Suppressor macrophage treated with lipopolysaccharide for 4 hours (primary cell): ENCODE data around the gene FBXO40.
"Not testable (repeated sequence)": the region's sequence is repeated elsewhere in the genome, so short reads cannot be mapped to it uniquely, and the experiment has no call there.

Source experiments
- DNase-seq: peaks from one replicate; pipeline ENCODE4 v3.0.0-alpha.2; 2020

FBXO40 gene

GRCh38 chr3:121592856-121593702 lies at the start of gene FBXO40:
Gene FBXO40, plus strand, starts transcription at chr3:121593379. Its CDS starts 27,197 bp downstream, at chr3:121620576.
- no peak for DNase-seq

- peak; percentile 8 for DNase-seq
Observed at GRCh38 chr3:121545049-121545573, 48.1 kb upstream of the FBXO40 start.

DNA sequence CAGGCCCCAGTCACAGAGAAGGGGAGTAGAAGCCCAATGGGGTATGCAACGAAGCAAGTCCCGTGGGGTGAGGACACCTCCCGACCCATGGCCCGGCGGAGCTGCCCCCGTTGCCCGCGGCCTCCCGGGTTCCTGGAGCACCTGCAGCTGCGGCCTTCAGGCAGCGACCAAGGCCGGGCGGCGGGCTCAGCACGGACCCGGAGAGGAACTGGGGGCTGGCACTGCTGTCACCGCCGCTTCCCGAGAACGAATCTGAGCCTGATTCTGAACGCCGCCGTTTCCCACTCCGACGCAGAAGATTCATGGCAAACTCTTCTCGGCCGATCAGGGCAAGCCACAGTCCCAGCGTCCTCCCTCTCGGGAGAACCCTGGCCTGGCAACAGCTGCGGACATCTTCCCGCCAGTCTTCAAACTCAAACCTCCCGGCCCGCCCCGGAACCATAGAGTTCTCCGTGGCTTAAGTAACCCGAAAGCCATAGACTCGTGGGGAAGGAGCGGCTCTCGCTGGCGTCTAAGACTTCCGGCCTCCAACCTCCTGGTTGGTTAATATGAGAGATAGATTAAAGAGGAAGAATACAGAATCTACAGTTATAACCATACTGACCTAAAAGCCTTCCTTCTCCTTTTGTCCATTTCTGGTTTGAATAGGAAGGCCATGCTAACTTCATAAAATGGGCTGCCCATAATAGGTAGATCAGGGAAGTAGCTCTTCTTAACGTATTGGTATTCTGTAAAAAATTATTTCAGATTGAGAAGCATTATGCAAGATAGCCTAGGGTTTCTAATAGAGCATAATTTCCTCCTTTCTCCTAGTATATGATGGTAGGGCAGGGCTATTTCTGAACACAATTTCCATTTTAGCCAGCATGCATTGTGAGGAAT lies 47.4 kb upstream of the FBXO40 start, which contains the start of gene POLQ:
Gene POLQ (minus strand): TSS at position 415 of the 882 bp plus-strand sequence. CDS start 111 bp downstream, at position 304.
- DNase-seq = peak; percentile 98

GRCh38 chr3:121552379-121552778 lies 40.8 kb upstream of the FBXO40 start:
- DNase-seq = no peak

- DNase-seq = no peak
Observed at GRCh38 chr3:121552797-121553196, 40.4 kb upstream of the FBXO40 start.

DNA sequence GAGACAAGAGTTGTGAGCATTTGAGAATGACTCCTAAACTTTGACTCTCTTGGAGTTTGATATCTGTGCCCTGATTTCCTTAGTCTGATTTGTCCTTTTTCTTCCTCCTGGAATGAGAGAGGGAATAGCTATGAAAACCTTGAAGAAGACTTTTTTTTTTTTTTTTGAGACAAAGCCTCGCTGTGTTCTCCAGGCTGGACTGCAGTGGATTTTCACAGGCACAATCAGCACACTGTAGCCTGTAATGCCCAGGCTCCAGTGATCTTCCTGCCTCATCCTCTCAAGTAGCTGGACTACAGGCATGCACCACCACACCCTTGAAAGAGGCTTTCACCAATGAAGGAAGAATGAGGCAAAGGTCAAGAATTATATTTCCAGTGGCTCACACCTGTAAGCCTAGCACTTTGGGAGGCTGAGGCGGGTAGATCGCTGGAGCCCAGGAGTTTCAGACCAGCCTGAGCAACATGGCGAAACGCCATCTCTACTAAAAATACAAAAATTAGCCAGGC lies 35.7 kb upstream of the FBXO40 start:
- no peak for DNase-seq

- no peak for DNase-seq
Observed at GRCh38 chr3:121562148-121562547, 31.0 kb upstream of the FBXO40 start.

DNA sequence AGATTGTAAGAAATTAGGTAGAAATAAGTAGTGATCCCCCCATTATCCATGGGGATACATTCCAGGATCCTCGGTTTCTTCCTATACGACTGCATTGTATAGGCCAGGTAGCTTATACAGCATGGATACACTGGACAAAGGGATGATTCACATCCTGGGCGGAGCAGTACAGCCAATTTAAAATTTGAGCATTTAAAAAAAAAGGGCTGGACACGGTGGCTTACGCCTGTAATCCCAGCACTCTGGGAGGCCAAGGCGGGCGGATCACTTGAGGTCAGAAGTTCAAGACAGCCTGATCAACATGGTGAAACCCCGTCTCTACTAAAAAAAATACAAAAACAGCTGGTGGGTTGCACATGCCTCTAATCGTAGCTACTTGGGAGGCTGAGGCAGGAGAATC lies 26.4 kb upstream of the FBXO40 start:
- DNase-seq = no peak

DNA sequence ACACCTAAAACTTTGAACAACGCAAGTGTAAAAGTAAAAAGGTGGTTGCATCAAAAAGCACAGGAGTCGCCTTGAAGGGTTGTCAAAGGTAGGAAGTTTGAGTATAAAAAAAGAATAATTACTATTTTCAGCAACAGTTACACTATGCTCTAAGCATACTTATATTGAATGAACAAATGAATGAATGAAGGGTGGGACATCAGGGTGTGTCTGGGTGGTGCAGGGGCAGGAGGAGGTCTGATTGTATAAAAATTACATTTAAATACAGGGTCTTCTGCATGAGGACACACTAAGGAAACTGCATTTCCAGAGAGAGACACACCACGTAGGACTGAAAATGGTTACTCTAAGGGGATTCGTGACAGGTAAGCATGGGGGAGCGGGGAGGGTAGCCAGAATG lies 25.5 kb upstream of the FBXO40 start, which contains the start of gene ARGFX:
Gene ARGFX (plus strand): TSS at position 301 of the 400 bp plus-strand sequence. CDS start 2,765 bp downstream, outside the sequence.
- no peak for DNase-seq

DNA sequence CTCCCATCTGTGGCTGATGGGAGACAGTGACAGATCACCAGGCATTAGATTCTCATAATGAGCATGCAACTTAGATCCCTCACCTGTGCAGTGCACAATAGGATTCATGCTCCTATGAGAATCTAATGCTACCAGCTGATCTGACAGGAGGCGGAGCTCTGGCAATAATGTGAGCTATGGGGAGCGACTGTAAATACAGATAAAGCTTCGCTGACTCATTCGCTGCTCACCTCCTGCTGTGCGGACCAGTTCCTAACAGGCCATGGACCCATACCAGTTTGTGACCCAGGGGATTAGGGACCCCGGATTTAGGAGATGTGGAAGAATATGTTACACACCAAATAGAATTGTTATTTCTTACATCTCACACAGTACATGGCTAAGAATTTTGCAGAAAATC lies 18.7 kb upstream of the FBXO40 start:
- no peak for DNase-seq

GRCh38 chr3:121581691-121582090 lies 11.5 kb upstream of the FBXO40 start:
- DNase-seq = no peak

DNA sequence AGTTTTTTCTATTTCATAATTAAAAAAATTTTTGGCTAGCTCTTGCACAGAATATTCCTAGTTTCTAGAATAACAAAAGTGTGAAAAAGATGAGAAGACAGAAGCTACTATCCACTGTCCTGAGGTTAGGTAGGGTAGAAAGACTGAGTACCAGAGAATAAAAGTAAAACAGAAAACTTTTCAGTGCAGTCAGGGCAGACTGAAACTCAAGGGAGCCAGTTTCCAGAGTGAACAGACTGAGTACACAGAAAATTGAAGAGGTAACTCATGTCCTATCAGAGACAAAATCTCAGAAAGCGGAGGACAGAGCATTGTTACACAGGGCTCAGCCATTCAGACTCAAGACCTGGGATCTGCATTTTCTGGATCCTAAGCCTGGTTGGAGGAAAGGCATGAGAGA lies 8.8 kb upstream of the FBXO40 start:
- DNase-seq = no peak

- DNase-seq = not testable (repeated sequence)
Observed at GRCh38 chr3:121593806-121594205, 627 bp downstream of the FBXO40 start.

GRCh38 chr3:121594850-121595249 lies 1.7 kb downstream of the FBXO40 start:
- DNase-seq = no peak

DNA sequence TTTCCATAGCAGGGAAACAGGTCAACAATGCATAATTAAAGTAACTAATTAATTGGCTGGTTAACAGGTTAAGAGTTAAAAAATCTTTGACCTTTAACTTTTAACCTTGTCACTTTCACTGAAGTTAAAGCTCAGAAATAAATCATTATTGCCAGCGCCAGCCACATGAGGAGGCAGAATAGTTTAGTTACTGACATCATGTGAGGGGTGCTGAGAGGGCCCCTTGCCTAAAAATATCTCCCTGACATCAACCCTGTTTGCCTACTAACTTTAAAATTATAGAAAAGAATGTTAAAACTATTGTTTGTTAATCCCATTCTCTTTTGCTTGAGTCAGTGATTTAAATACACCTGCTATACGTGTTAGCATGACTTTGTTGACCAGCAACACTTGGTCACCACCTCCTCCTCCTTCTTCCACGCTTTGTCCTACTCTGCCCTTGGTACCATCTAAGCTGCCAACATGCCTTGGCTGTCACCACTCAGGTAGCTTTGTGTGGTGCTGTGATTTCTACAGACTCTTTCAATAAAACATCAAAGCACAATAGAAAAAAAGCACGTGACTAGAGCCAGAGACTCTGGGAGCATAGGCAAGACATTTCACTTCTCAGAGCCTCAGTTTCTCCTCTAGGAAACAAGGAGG lies 2.7 kb downstream of the FBXO40 start:
- DNase-seq = no peak

DNA sequence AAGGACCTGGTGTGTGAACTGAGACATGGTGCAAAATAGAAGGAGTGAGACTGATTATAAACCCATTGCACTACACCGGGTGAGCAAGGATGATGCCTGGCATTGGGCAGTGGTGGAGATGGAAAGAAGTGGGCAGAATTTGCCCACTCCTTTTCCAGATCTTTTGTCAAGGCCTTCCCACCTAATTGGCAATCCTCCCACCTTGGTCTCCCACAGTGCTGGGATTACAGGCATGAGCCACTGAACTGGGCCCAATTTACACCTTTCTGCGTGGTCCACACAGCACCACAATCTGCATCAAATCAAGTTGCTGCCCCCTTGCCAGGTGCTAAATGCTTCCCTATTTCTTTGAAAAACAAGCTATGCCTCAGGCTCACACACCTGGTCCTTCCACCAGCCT lies 5.4 kb downstream of the FBXO40 start:
- no peak for DNase-seq

GRCh38 chr3:121599900-121600299 lies 6.7 kb downstream of the FBXO40 start:
- DNase-seq = not testable (repeated sequence)

- DNase-seq = no peak
Observed at GRCh38 chr3:121601212-121601812, 8.1 kb downstream of the FBXO40 start.

GRCh38 chr3:121604759-121605158 lies 11.6 kb downstream of the FBXO40 start:
- DNase-seq = no peak

DNA sequence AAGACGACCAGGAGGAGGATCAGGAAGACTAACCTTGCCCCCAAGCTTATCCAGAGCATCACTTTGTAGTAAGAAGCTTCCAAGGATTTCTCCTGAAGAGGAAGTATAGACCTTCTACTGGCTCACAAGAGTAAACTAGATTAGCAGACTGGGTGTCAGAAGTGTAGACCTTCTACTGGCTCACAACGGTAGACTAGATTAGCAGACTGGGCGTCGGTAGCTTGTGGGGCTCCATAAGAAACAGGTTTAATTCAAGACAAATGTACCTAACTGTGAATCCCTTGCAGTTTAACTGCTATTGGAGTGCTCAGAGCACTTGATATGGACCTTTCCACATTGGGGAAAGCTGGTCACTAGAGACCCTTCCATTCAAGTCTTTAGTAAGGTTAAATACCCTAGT lies 12.9 kb downstream of the FBXO40 start:
- no peak for DNase-seq

- no peak for DNase-seq
Observed at GRCh38 chr3:121619691-121620090, 26.5 kb downstream of the FBXO40 start.

DNA sequence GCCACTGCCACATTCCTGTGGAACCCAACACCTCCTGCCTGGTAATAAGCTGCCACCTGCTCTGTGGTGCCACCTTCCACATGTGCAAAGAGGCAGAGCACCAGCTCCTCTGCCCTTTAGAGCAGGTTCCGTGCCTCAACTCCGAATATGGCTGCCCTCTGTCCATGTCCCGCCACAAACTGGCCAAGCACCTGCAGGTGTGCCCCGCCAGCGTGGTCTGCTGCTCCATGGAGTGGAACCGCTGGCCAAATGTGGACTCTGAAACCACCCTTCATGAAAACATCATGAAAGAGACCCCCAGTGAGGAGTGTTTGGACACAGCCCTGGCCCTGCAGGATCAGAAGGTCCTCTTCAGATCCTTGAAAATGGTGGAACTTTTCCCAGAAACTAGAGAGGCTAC lies 28.3 kb downstream of the FBXO40 start:
- no peak for DNase-seq
